Endothelial cell of umbilical vein (primary cell): ENCODE results near the gene LRRC30.

Experiments used
- CTCF ChIP-seq, 2 donors: IDR thresholded peaks; 1 replicate in 1 of 2; 2 replicates in 1 of 2; pipeline ENCODE4 v1.5.1; 2011; ENCODE audit warnings: low read length in 2 of 2, mild to moderate bottlenecking in 2 of 2, moderate library complexity in 2 of 2, control low read depth in 1 of 2, inconsistent platforms in 1 of 2, low read depth in 1 of 2; ENCODE audit not compliant: insufficient read depth in 1 of 2; ENCODE audit errors: extremely low read depth in 1 of 2
- EZH2 ChIP-seq: IDR thresholded peaks from 2 replicates; pipeline ENCODE4 v1.6.1; 2012; ENCODE audit warnings: borderline replicate concordance, low read depth, mild to moderate bottlenecking, moderate library complexity, low read length, inconsistent platforms; ENCODE audit not compliant: severe bottlenecking
- FOS ChIP-seq: IDR thresholded peaks from 2 replicates; pipeline ENCODE4 v1.6.1; 2011; ENCODE audit warnings: mild to moderate bottlenecking, low read length, moderate library complexity, borderline replicate concordance; ENCODE audit not compliant: insufficient read depth
- JUN ChIP-seq: IDR thresholded peaks from 2 replicates; pipeline ENCODE4 v1.6.1; 2011; ENCODE audit warnings: borderline replicate concordance, low read depth; ENCODE audit not compliant: insufficient read length, insufficient read depth
- MAX ChIP-seq: IDR thresholded peaks from 2 replicates; pipeline ENCODE4 v1.6.1; 2011; ENCODE audit not compliant: insufficient read depth, insufficient read length
- MYC ChIP-seq: IDR thresholded peaks from one replicate; pipeline ENCODE4 v1.6.1; 2011; ENCODE audit warnings: mild to moderate bottlenecking, low read depth, low read length
- POLR2A ChIP-seq: IDR thresholded peaks from 2 replicates; pipeline ENCODE4 v1.6.1; 2012; ENCODE audit warnings: low read depth, mild to moderate bottlenecking, control low read depth, low read length
- POLR2AphosphoS5 ChIP-seq: IDR thresholded peaks from 2 replicates; pipeline ENCODE4 v1.6.1; 2012; ENCODE audit warnings: low read depth, mild to moderate bottlenecking, control low read depth, low read length, moderate library complexity; ENCODE audit not compliant: insufficient read depth

- TF ChIP-seq CTCF (IDR thresholded peaks at IDR 0.05; ENCODE audit: extremely low read depth in 1 of 2, insufficient read depth in 1 of 2, low read depth in 1 of 2, low read length in 2 of 2) (no peak), POLR2AphosphoS5 (no peak), POLR2A (no peak), EZH2 (no peak), MAX (no peak), MYC (no peak), FOS (no peak), JUN (no peak)
These were observed 3.2 kb downstream of the LRRC30 start for GRCh38 chr18:7234091-7234490.
